GM12878 (cell line): ENCODE data around the gene METRN. TPM values are rescaled to one million over a fixed set of nuclear protein-coding genes. Genes with fewer than 3 reads are reported as not detected.

Experiments
- ATAC-seq: fragments of 200-7000 bp; cut with Tn5 transposase; 3 replicates; pipeline ENCODE4 v1.9.1; 2020; ENCODE audit warnings: mild to moderate bottlenecking, moderate library complexity
- BruUV-seq: library from RNA; stranded (reverse); fragments of 400-500 nt; replicated peaks from 2 replicates; lab custom pipeline; 2021; lab: Mats Ljungman, UMichigan
- CTCF ChIA-PET: fragments of 300-600 bp; sonication (Branson Sonifier 250); formaldehyde crosslinking; extraction: SDS; loops from one replicate; lab custom pipeline; 2021; ENCODE audit warnings: inconsistent platforms; lab: Yijun Ruan, JAX
- POLR2A ChIA-PET: fragments of 350-600 bp; formaldehyde crosslinking; extraction: SDS; loops from one replicate; lab custom pipeline; 2021; ENCODE audit warnings: inconsistent platforms; lab: Charles Lee
- RAD21 ChIA-PET: fragments of 300-600 bp; sonication (Branson Sonifier 250); formaldehyde crosslinking; loops from one replicate; lab custom pipeline; 2023; ENCODE audit warnings: antibody characterized with exemption; ENCODE audit not compliant: unreplicated experiment; lab: Charles Lee
- SMC1A ChIA-PET: fragments of 300-600 bp; sonication (Branson Sonifier 250); formaldehyde crosslinking; loops from one replicate; lab custom pipeline; 2023; ENCODE audit not compliant: unreplicated experiment, uncharacterized antibody; lab: Charles Lee
- DNase-seq: peaks from one replicate; pipeline ENCODE4 v3.0.0-alpha.2; 2011; ENCODE audit warnings: low read depth, low spot score
- FAIRE-seq: peaks from 3 replicates; lab custom pipeline; 2011; peaks lifted over from hg19 to GRCh38; lab: Jason Lieb, UNC
- H2AFZ ChIP-seq: 2 replicates; pipeline ENCODE4 v1.6.0; 2011; ENCODE audit warnings: low read depth, low read length, control low read depth; ENCODE audit not compliant: control insufficient read depth
- H3K27ac ChIP-seq: 2 replicates; pipeline ENCODE4 v1.5.1; 2011; ENCODE audit warnings: control low read depth; ENCODE audit not compliant: control insufficient read depth, insufficient read depth
- H3K27me3 ChIP-seq, 2 experiments: replicated peaks in 1 of 2; 2 replicates each; pipeline versions ENCODE4 v1.6.0 to v1.6.1; 2011; ENCODE audit warnings: low read length in 1 of 2; ENCODE audit not compliant: control insufficient read depth in 2 of 2, insufficient read depth in 2 of 2
- H3K36me3 ChIP-seq, 2 experiments: 2 replicates each; pipeline ENCODE4 v1.5.1; 2011; ENCODE audit warnings: low read length in 1 of 2; ENCODE audit not compliant: control insufficient read depth in 2 of 2, insufficient read depth in 2 of 2
- H3K4me1 ChIP-seq: 2 replicates; pipeline ENCODE4 v1.6.1; 2011; ENCODE audit warnings: mild to moderate bottlenecking, low read length, moderate library complexity, mixed read lengths; ENCODE audit not compliant: control insufficient read depth, insufficient read depth
- H3K4me2 ChIP-seq: 2 replicates; pipeline ENCODE4 v1.6.0; 2011; ENCODE audit warnings: control low read depth; ENCODE audit not compliant: control insufficient read depth, insufficient read depth
- H3K4me3 ChIP-seq: fragments of 200-600 bp; sonication (generic); 2 replicates; pipeline ENCODE4 v1.5.1; 2016
- H3K79me2 ChIP-seq: 2 replicates; pipeline ENCODE4 v1.6.0; 2011; ENCODE audit warnings: low read length; ENCODE audit not compliant: control insufficient read depth, insufficient read depth
- H3K9ac ChIP-seq: 2 replicates; pipeline ENCODE4 v1.8.0; 2011; ENCODE audit warnings: low read length, control low read depth, mixed read lengths; ENCODE audit not compliant: control insufficient read depth, insufficient read depth
- H3K9me3 ChIP-seq: replicated peaks from 3 replicates; pipeline ENCODE4 v1.5.1; 2011; ENCODE audit warnings: mild to moderate bottlenecking, low read length; ENCODE audit not compliant: control insufficient read depth, insufficient read depth
- H4K20me1 ChIP-seq: 2 replicates; pipeline ENCODE4 v1.6.0; 2011; ENCODE audit not compliant: control insufficient read depth, insufficient read depth
- POLR2A ChIP-seq: IDR thresholded peaks from 2 replicates; pipeline ENCODE4 v1.6.1; 2011; ENCODE audit warnings: low read depth, mild to moderate bottlenecking, low read length
- SMARCA5 ChIP-seq: fragments of 450-650 bp; IDR thresholded peaks from 2 replicates; pipeline ENCODE4 v1.6.1; 2017; ENCODE audit warnings: mild to moderate bottlenecking
- ZZZ3 ChIP-seq: IDR thresholded peaks from 2 replicates; pipeline ENCODE4 v1.6.1; 2011; ENCODE audit warnings: low read depth; ENCODE audit not compliant: control insufficient read depth, insufficient read length
- WGBS: methylation state at CpG from one replicate; pipeline ENCODE4 v1.1.6; 2016; ENCODE audit warnings: low lambda C conversion rate; ENCODE audit not compliant: insufficient replicate concordance, insufficient coverage; ENCODE audit errors: missing lambda C conversion rate; 5-methylcytosine and 5-hydroxymethylcytosine counted together
- in situ Hi-C: fragments of 300-500 bp; cut with MboI; formaldehyde crosslinking; loops from 9 replicates; pipeline ENCODE4 v1.14.3; 2018; ENCODE audit warnings: mixed read lengths
- intact Hi-C: fragments of 100-400 bp; cut with micrococcal nuclease; formaldehyde crosslinking; loops from one replicate; pipeline ENCODE4 v1.14.2; 2022; ENCODE audit not compliant: unreplicated experiment
- polyA plus RNA-seq, 11 experiments: library from polyadenylated mRNA; depleted of rRNA in 4 of 11; unstranded in 6 of 11; stranded (reverse) in 5 of 11; fragments of >200 nt; fragmentation: Nextera tagmentation in 4 of 11; fragmentation: Illumina TruSeq in 1 of 11; extraction: Ambion mirVana in 4 of 11; extraction: Trizol in 1 of 11; gene quantifications; 1 replicate in 1 of 11; 2 replicates in 10 of 11; pipeline versions ENCODE4 v1.2.1 to v1.2.3, GENCODE V29; 2011 to 2016; ENCODE audit warnings: inconsistent platforms in 2 of 11, missing spikeins in 2 of 11, low read depth in 1 of 11
- total RNA-seq, 4 experiments: library from RNA; depleted of rRNA in 3 of 4; stranded (reverse); fragments of >200 nt in 3 of 4; fragmentation: Illumina TruSeq in 1 of 4; extraction: Trizol in 1 of 4; gene quantifications; 2 replicates each; pipeline versions ENCODE4 v1.2.1 to v1.2.3, GENCODE V29; 2013 to 2021
- TF ChIP-seq, protein P1 (sequence below), 3 experiments: IDR thresholded peaks in 2 of 3; conservative IDR thresholded peaks in 1 of 3; 2 replicates each; pipeline ENCODE4 v1.5.1; 2011; ENCODE audit warnings: low read depth in 3 of 3, low read length in 3 of 3, mild to moderate bottlenecking in 3 of 3, control low read depth in 2 of 3, moderate library complexity in 2 of 3, inconsistent platforms in 1 of 3, mixed read lengths in 1 of 3; ENCODE audit not compliant: control insufficient read depth in 2 of 3, insufficient read depth in 1 of 3; ENCODE audit errors: extremely low read depth in 1 of 3

Gene METRN
- total and polyA plus RNA-seq, 10 of the 15 experiments (the other 5 are each of a cell fraction or from before 2014, with no cell fraction given) = 0.11 to 12.8 (median 1.1) TPM; not detected in 1

GRCh38 chr16:685967-686366 lies 29.0 kb upstream of the METRN start:
- WGBS = 81% methylated on average over 10 of the region's 10 CpGs
- Histone ChIP-seq H3K79me2 (peaks cover 28% of the 10 kb centered on the region), H4K20me1 (peaks cover 6% of the 10 kb centered on the region; the same call in 1 of the 2 replicates), H3K36me3 (peaks cover 6 to 14% of the 10 kb centered on the region in 2 experiments; a peak in 2 of 4 replicates), H3K9ac (no peak overlapping the region), H3K4me1 (peaks cover 20% of the 10 kb centered on the region), H3K27me3 (no peaks in the 10 kb centered on the region), H3K4me2 (no peak overlapping the region), H3K4me3 (no peak overlapping the region), H3K9me3 (no peaks in the 10 kb centered on the region), H2AFZ (no peak overlapping the region), H3K27ac (no peak overlapping the region)
- no peak for DNase-seq
- SMC1A ChIA-PET = no interaction called here
- in situ Hi-C loops = no loop called here
- CTCF ChIA-PET = no interaction called here
- TF ChIP-seq SMARCA5 (no peak), POLR2A (peak; percentile 55; the same call in 1 of the 2 replicates)
- TF ChIP-seq, protein P1, sequence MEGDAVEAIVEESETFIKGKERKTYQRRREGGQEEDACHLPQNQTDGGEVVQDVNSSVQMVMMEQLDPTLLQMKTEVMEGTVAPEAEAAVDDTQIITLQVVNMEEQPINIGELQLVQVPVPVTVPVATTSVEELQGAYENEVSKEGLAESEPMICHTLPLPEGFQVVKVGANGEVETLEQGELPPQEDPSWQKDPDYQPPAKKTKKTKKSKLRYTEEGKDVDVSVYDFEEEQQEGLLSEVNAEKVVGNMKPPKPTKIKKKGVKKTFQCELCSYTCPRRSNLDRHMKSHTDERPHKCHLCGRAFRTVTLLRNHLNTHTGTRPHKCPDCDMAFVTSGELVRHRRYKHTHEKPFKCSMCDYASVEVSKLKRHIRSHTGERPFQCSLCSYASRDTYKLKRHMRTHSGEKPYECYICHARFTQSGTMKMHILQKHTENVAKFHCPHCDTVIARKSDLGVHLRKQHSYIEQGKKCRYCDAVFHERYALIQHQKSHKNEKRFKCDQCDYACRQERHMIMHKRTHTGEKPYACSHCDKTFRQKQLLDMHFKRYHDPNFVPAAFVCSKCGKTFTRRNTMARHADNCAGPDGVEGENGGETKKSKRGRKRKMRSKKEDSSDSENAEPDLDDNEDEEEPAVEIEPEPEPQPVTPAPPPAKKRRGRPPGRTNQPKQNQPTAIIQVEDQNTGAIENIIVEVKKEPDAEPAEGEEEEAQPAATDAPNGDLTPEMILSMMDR (IDR thresholded peaks at IDR 0.05 in 2 of 3, conservative IDR thresholded peaks at IDR 0.05 in 1 of 3; ENCODE audit: control insufficient read depth in 2 of 3, extremely low read depth in 1 of 3, insufficient read depth in 1 of 3, low read depth in 3 of 3, low read length in 3 of 3) = peak; percentile 10 to 43 (median 25); a peak in 2 of 6 replicates
- intact Hi-C loops = loop anchor here (2.0 kb wide), 2 partner anchors 35 to 159 kb away; partner anchors contain the start of genes ANTKMT and CAPN15
- RAD21 ChIA-PET = no interaction called here
- no peak for FAIRE-seq
- no peak for ATAC-seq
- POLR2A ChIA-PET = no interaction called here
- no TSS peak for BruUV-seq

DNA sequence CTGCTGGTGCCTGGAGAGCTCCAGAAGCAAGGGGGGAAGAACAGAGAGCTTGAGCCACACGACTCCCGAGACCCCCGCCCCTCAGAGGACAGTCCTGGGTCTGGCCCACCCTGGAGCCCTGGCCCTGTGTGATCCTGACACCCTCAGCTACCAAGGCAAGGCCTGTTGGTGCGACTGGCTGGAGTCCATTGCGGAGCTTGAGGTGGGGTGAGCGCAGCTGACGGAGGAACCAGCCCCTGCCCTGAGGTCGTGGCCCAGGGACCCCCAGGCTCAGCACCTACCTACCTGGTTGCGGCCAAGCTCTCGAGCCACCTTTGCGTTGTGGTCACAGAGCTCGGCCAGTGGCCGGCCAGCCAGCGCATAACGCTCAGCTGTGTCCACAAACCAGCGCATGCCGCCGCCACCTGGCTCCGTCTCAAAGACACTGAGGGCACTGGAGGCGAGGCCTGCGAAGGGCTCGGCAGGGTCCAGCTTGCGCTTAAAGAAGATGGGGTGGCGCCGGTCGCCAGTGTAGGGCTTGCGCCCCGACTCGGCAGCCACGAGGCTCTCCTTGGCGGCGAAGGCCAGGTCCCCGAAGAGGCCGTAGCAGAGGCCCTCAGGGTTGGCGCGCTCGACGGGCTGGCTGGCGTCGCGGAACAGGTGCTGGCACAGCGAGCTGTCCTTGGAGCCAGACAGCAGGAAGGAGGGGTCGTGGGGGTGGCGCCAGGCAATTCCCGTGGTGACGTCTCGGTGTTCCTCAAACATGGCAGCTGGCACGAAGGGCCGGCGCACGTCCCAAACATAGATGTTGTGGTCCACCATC lies 28.3 kb upstream of the METRN start:
- Histone ChIP-seq H3K4me1 (peaks cover 15% of the 10 kb centered on the region), H3K4me3 (no peak overlapping the region), H3K9me3 (no peaks in the 10 kb centered on the region; the same call in 2 of the 3 replicates), H4K20me1 (no peaks in the 10 kb centered on the region), H3K36me3 (peaks cover 6 to 14% of the 10 kb centered on the region in 2 experiments; a peak in 2 of 4 replicates), H2AFZ (no peak overlapping the region), H3K4me2 (no peak overlapping the region), H3K27me3 (no peaks in the 10 kb centered on the region), H3K79me2 (peaks cover 21% of the 10 kb centered on the region), H3K9ac (no peak overlapping the region), H3K27ac (no peak overlapping the region)
- FAIRE-seq (no peak), DNase-seq (no peak), ATAC-seq (no peak)
- POLR2A ChIA-PET = no interaction called here
- TF ChIP-seq POLR2A (0 out of 2 replicates have a peak, but pooled peaks have one; percentile 1), ZZZ3 (no peak)
- intact Hi-C loops = no loop called here
- CTCF ChIA-PET = no interaction called here
- SMC1A ChIA-PET = no interaction called here
- 94% methylated on average over 46 of the region's 51 CpGs for WGBS
- in situ Hi-C loops = no loop called here
- RAD21 ChIA-PET = no interaction called here
- BruUV-seq = no TSS peak
